Upper lobe of left lung (tissue), 6 donors: Measurements from ENCODE around the gene MAB21L4. TPM values are rescaled to one million over a fixed set of nuclear protein-coding genes. Genes with fewer than 3 reads are reported as not detected.
A peak's percentile ranks its signal among the peaks of the same experiment; 100 is the strongest.

Source experiments
- ATAC-seq, 2 donors: fragments of 200-7000 bp; cut with Tn5 transposase; one replicate each; pipeline ENCODE4 v1.9.1; 2022; ENCODE audit warnings: mild to moderate bottlenecking in 2 of 2, moderate library complexity in 2 of 2; ENCODE audit not compliant: low FRiP score in 2 of 2
- DNase-seq, 2 donors: peaks; one replicate each; pipeline ENCODE4 v3.0.0-alpha.2; 2019 to 2020
- H3K27ac ChIP-seq, 4 donors: fragments of 200-600 bp; sonication (generic); one replicate each; pipeline ENCODE4 v1.5.1; 2016 to 2019
- H3K27me3 ChIP-seq, 4 donors: fragments of 200-600 bp; sonication (generic); one replicate each; pipeline ENCODE4 v1.5.1; 2017 to 2019
- H3K36me3 ChIP-seq, 4 donors: fragments of 200-600 bp; sonication (generic); one replicate each; pipeline ENCODE4 v1.5.1; 2016 to 2019
- H3K4me1 ChIP-seq, 4 donors: fragments of 200-600 bp; sonication (generic); one replicate each; pipeline ENCODE4 v1.5.1; 2018 to 2019
- H3K4me3 ChIP-seq, 4 donors: fragments of 200-600 bp; sonication (generic); one replicate each; pipeline ENCODE4 v1.5.1; 2017 to 2019; ENCODE audit warnings: mild to moderate bottlenecking in 2 of 4, moderate library complexity in 1 of 4
- H3K9me3 ChIP-seq, 4 donors: fragments of 200-600 bp; sonication (generic); one replicate each; pipeline ENCODE4 v1.5.1; 2018 to 2019
- CTCF ChIP-seq, 6 experiments: fragments of 450-650 bp in 4 of 6; fragments of 200-600 bp in 2 of 6; sonication (generic) in 2 of 6; IDR thresholded peaks; one replicate each; pipeline ENCODE4 v1.5.1; 2016 to 2019; ENCODE audit warnings: antibody characterized with exemption in 6 of 6
- EP300 ChIP-seq, 4 donors: sonication (generic); formaldehyde crosslinking; IDR thresholded peaks; one replicate each; pipeline ENCODE4 v1.5.1; 2017; ENCODE audit warnings: antibody characterized with exemption in 4 of 4, control low read depth in 2 of 4
- POLR2A ChIP-seq, 4 donors: fragments of 450-650 bp; IDR thresholded peaks; one replicate each; pipeline ENCODE4 v1.5.1; 2016 to 2017; ENCODE audit warnings: antibody characterized with exemption in 4 of 4, mild to moderate bottlenecking in 2 of 4
- POLR2AphosphoS5 ChIP-seq, 2 donors: sonication (generic); formaldehyde crosslinking; IDR thresholded peaks; one replicate each; pipeline ENCODE4 v1.5.1; 2017; ENCODE audit warnings: antibody characterized with exemption in 2 of 2
- WGBS, 2 donors: methylation state at CpG; one replicate each; pipeline ENCODE4 v1.1.5; 2017 to 2018; 5-methylcytosine and 5-hydroxymethylcytosine counted together
- total RNA-seq, 6 donors: library from RNA; depleted of rRNA in 4 of 6; stranded (reverse); fragments of >200 nt in 4 of 6; gene quantifications; one replicate each; pipeline versions ENCODE4 v1.1.0 to v1.2.1, GENCODE V29; 2016 to 2021
- donor health status: DM: no; HTN: no; CAD: no; lungs with moderate emphysema.
- donor health status: DM: no; HTN: yes; CAD: no; lungs with severe emphysema.

Gene MAB21L4
- total RNA-seq, 6 donors from 2014 or later: 11.5 to 117 (median 29.0) TPM

- WGBS, 2 donors: 45 to 55% methylated on average over 2 to 13 of the region's 17 CpGs
- Histone ChIP-seq H3K9me3 (no peaks in the 10 kb centered on the region), H3K4me1 (peaks cover 9 to 14% (median 12%) of the 10 kb centered on the region in 4 donors), H3K27ac (no peak overlapping the region), H3K36me3 (no peaks in the 10 kb centered on the region), H3K4me3 (peak overlapping the region in 1 of 4 donors; percentile 42), H3K27me3 (no peaks in the 10 kb centered on the region)
- peak in 1 of 2 donors; percentile 71 for DNase-seq
- ATAC-seq: no peak
- TF ChIP-seq POLR2AphosphoS5 (IDR thresholded peaks at IDR 0.05) (no peak), POLR2A (IDR thresholded peaks at IDR 0.05) (no peak), CTCF (IDR thresholded peaks at IDR 0.05) (no peak), EP300 (IDR thresholded peaks at IDR 0.05) (no peak)
Observed at GRCh38 chr2:240893363-240893844, 2.6 kb downstream of the MAB21L4 start.

DNA sequence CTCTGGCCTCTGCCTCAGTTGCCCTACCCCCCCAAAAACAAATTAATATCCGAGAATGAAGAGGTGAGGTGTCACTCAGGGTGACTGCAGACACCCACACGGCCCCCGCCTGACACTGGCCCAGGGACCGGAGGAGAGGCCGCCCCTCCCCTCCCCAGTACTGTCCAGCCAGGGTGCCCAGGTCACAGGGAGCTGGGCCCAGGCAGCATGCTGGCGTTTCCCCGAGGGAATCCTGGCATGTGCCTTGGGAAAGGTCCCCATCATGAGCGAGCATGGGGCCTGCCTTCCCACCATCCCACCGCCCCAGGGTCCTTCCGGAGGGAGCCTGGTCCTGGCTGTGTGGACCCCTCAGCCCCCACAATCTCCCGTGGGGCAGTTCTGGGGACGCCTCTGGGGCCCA, 3.0 kb downstream of the MAB21L4 start:
- DNase-seq (no peak), ATAC-seq (no peak)
- WGBS, 2 donors: 84 to 100% methylated on average over 1 to 9 of the region's 12 CpGs
- Histone ChIP-seq H3K36me3 (no peaks in the 10 kb centered on the region), H3K27ac (peak overlapping the region in 1 of 4 donors; percentile 10), H3K27me3 (no peaks in the 10 kb centered on the region), H3K9me3 (no peaks in the 10 kb centered on the region), H3K4me3 (peak overlapping the region in 1 of 4 donors; percentile 42), H3K4me1 (peaks cover 4 to 10% (median 7%) of the 10 kb centered on the region in 4 donors)
- TF ChIP-seq CTCF (IDR thresholded peaks at IDR 0.05): no peak
- no peak for TF ChIP-seq EP300 (IDR thresholded peaks at IDR 0.05)
- no peak for TF ChIP-seq POLR2AphosphoS5 (IDR thresholded peaks at IDR 0.05)
- no peak for TF ChIP-seq POLR2A (IDR thresholded peaks at IDR 0.05)

DNA sequence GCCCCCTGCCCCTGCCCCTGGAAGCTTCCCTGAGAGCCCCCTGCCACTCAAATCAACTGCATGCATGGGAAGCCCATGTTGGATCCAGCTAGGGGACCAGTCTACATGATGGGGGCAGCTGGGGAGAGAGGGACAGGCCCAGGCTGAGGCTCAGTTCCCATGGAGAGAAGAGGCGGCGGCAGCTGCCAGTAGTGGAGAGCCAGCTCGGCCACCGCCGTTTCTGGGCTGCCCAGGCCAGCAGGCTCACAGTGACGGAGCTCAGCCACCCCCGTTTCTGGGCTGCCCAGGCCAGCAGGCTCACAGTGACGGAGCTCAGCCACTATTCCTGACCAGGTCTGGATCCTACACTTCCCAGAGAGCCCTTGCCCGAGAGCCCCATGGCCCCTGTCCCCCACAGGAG, 3.6 kb downstream of the MAB21L4 start:
- ATAC-seq (no peak), DNase-seq (peak in 1 of 2 donors; percentile 72)
- 67 to 88% methylated on average over 3 to 9 of the region's 9 CpGs for WGBS, 2 donors
- Histone ChIP-seq H3K9me3 (no peaks in the 10 kb centered on the region), H3K4me3 (peak overlapping the region in 1 of 4 donors; percentile 42), H3K4me1 (peaks cover 0 to 7% (median 2%) of the 10 kb centered on the region in 4 donors), H3K27ac (peak overlapping the region in 1 of 4 donors; percentile 10), H3K27me3 (no peaks in the 10 kb centered on the region), H3K36me3 (no peaks in the 10 kb centered on the region)
- TF ChIP-seq CTCF (IDR thresholded peaks at IDR 0.05) (no peak), EP300 (IDR thresholded peaks at IDR 0.05) (no peak), POLR2AphosphoS5 (IDR thresholded peaks at IDR 0.05) (no peak)

DNA sequence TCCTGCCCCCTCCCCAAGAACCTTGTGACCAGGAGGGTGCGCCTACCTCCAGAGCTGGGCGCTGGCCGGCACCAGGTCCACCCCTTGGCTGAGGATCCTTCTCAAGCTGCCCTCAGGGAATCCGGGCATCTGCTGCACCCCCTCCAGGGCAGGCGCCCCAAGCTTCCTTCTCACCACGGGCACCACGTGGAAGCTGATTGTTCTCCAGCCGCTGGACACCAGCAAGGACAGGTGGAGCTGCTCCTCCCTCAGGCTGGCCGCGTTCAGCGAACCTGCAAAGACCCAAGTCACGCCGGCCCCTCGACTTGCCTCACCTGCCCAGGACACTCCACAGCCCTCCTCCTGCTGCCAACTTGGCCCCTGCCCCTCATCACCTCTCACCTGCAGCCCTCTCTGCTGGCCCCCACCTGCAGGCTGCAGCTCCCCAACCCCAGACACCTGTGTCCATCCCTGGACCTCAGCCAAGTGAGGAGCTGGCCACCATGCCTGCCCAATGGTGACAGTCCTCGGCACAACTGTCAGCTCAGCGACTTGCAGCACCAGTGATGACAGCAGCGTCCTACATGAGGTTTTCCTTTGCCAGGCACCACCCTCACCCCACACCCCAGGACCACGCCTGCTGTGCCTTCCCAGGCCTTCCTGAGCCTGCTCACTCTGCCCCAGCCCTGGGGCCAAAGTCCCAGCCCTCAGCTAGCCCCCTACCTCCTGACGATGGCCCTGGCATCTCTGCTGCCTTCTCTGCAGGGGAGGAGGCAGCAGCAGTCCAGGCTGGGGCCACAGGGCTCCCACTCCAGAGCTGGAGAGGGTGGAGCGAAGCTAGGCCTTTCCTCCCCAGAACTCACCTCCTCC, 4.2 kb downstream of the MAB21L4 start:
- Histone ChIP-seq H3K4me3 (no peak overlapping the region), H3K27ac (no peak overlapping the region), H3K36me3 (no peaks in the 10 kb centered on the region), H3K27me3 (no peaks in the 10 kb centered on the region), H3K9me3 (no peaks in the 10 kb centered on the region), H3K4me1 (peaks cover 0 to 5% (median 0%) of the 10 kb centered on the region in 4 donors)
- no peak for TF ChIP-seq POLR2A (IDR thresholded peaks at IDR 0.05)
- TF ChIP-seq CTCF (IDR thresholded peaks at IDR 0.05): no peak
- TF ChIP-seq EP300 (IDR thresholded peaks at IDR 0.05): no peak
- no peak for TF ChIP-seq POLR2AphosphoS5 (IDR thresholded peaks at IDR 0.05)
- 85 to 87% methylated on average over 8 to 20 of the region's 20 CpGs for whole genome bisulfite sequencing, 2 donors
- DNase-seq: peak in 1 of 2 donors; percentile 67
- no peak for ATAC-seq
